Hematopoietic multipotent progenitor cell (in vitro differentiated cells): ENCODE results near the gene ARHGAP15. TPM values are rescaled to one million over a fixed set of nuclear protein-coding genes. Genes with fewer than 3 reads are reported as not detected.

Experiments used
- DNase-seq, 3 donors: peaks; one replicate each; pipeline ENCODE4 v3.0.0-alpha.2; 2011 to 2015; ENCODE audit warnings: low read depth in 2 of 3, low spot score in 2 of 3
- total RNA-seq: library from RNA; depleted of rRNA; stranded (reverse); fragments of >200 nt; gene quantifications from one replicate; pipeline ENCODE4 v1.2.3, GENCODE V29; 2012

ARHGAP15 gene
- total RNA-seq, 1 donor: 77.3 TPM

- DNase-seq: peak in 1 of 3 donors; percentile 41
Measured at GRCh38 chr2:143217512-143218115, 88.4 kb downstream of the ARHGAP15 start.

- no peak for DNase-seq
Measured at GRCh38 chr2:143218621-143219020, 89.4 kb downstream of the ARHGAP15 start.

GRCh38 chr2:143219266-143219665 is 90.0 kb downstream of the ARHGAP15 start:
- no peak for DNase-seq

GRCh38 chr2:143223556-143223955 is 94.3 kb downstream of the ARHGAP15 start:
- no peak for DNase-seq

- no peak for DNase-seq
Measured at GRCh38 chr2:143225931-143226330, 96.7 kb downstream of the ARHGAP15 start.

- no peak for DNase-seq
Measured at GRCh38 chr2:143226714-143227541, 97.7 kb downstream of the ARHGAP15 start.

GRCh38 chr2:143229411-143229810 is 100.2 kb downstream of the ARHGAP15 start:
- DNase-seq: no peak

GRCh38 chr2:143229952-143230351 is 100.7 kb downstream of the ARHGAP15 start:
- no peak for DNase-seq

- no peak for DNase-seq
Measured at GRCh38 chr2:143230506-143231253, 101.5 kb downstream of the ARHGAP15 start.

- no peak for DNase-seq
Measured at GRCh38 chr2:143231254-143231645, 102.0 kb downstream of the ARHGAP15 start.

GRCh38 chr2:143237146-143237777 is 108.0 kb downstream of the ARHGAP15 start:
- DNase-seq: no peak

- no peak for DNase-seq
Measured at GRCh38 chr2:143241403-143242088, 112.3 kb downstream of the ARHGAP15 start.

GRCh38 chr2:143246246-143246645 is 117.0 kb downstream of the ARHGAP15 start:
- DNase-seq: no peak

- DNase-seq: no peak
Measured at GRCh38 chr2:143246815-143247744, 117.9 kb downstream of the ARHGAP15 start.

- no peak for DNase-seq
Measured at GRCh38 chr2:143248631-143249030, 119.4 kb downstream of the ARHGAP15 start.

GRCh38 chr2:143251681-143252080 is 122.5 kb downstream of the ARHGAP15 start:
- DNase-seq: no peak

GRCh38 chr2:143252138-143252907 is 123.1 kb downstream of the ARHGAP15 start:
- DNase-seq: no peak

- peak in 1 of 3 donors; percentile 66 for DNase-seq
Measured at GRCh38 chr2:143254110-143254509, 124.9 kb downstream of the ARHGAP15 start.

- no peak for DNase-seq
Measured at GRCh38 chr2:143255086-143255485, 125.9 kb downstream of the ARHGAP15 start.
